GM12878 (cell line): ENCODE measurements around the gene SCN4A.

Experiments
- GABPA ChIP-seq: IDR thresholded peaks from 2 replicates; pipeline ENCODE4 v1.6.1; 2014; ENCODE audit warnings: antibody characterized with exemption, low read depth, mild to moderate bottlenecking, inconsistent platforms
- JUND ChIP-seq: IDR thresholded peaks from 2 replicates; pipeline ENCODE4 v1.6.1; 2012; ENCODE audit warnings: low read depth, mild to moderate bottlenecking, low read length, improper control_type of control experiment, moderate library complexity
- MXI1 ChIP-seq: fragments of 150-350 bp; IDR thresholded peaks from 2 replicates; pipeline ENCODE4 v1.6.1; 2011; ENCODE audit warnings: low read depth, mild to moderate bottlenecking, inconsistent platforms, low read length, improper control_type of control experiment
- NFIC ChIP-seq: IDR thresholded peaks from 2 replicates; pipeline ENCODE4 v1.6.1; 2012; ENCODE audit warnings: low read depth, mild to moderate bottlenecking, inconsistent platforms, low read length, moderate library complexity
- NR2C1 ChIP-seq: fragments of 450-650 bp; IDR thresholded peaks from 2 replicates; pipeline ENCODE4 v1.6.1; 2017; ENCODE audit warnings: antibody characterized with exemption, mild to moderate bottlenecking, moderate library complexity
- POLR2AphosphoS5 ChIP-seq: IDR thresholded peaks from 2 replicates; pipeline ENCODE4 v1.6.1; 2011; ENCODE audit warnings: mild to moderate bottlenecking, low read length, inconsistent platforms
- SMC3 ChIP-seq: IDR thresholded peaks from 2 replicates; pipeline ENCODE4 v1.6.1; 2011; ENCODE audit warnings: low read length, improper control_type of control experiment, borderline replicate concordance
- SUZ12 ChIP-seq: fragments of 200-600 bp; sonication (generic); IDR thresholded peaks from one replicate; pipeline ENCODE4 v1.6.1; 2018; ENCODE audit warnings: antibody characterized with exemption, mild to moderate bottlenecking; ENCODE audit not compliant: unreplicated experiment
- ZNF274 ChIP-seq: IDR thresholded peaks from one replicate; pipeline ENCODE4 v1.8.0; 2011; ENCODE audit not compliant: insufficient read length, insufficient read depth
- TF ChIP-seq, protein P1 (sequence below), 3 experiments: IDR thresholded peaks in 2 of 3; conservative IDR thresholded peaks in 1 of 3; 2 replicates each; pipeline ENCODE4 v1.5.1; 2011; ENCODE audit warnings: low read depth in 3 of 3, low read length in 3 of 3, mild to moderate bottlenecking in 3 of 3, control low read depth in 2 of 3, moderate library complexity in 2 of 3, inconsistent platforms in 1 of 3, mixed read lengths in 1 of 3; ENCODE audit not compliant: control insufficient read depth in 2 of 3, insufficient read depth in 1 of 3; ENCODE audit errors: extremely low read depth in 1 of 3
- TF ChIP-seq, protein P2 (sequence below): IDR thresholded peaks from 2 replicates; pipeline ENCODE4 v1.6.1; 2011; ENCODE audit warnings: low read depth, low read length, improper control_type of control experiment, borderline replicate concordance
- TF ChIP-seq, protein P3 (sequence below): IDR thresholded peaks from 2 replicates; pipeline ENCODE4 v1.6.1; 2012; ENCODE audit warnings: low read depth, low read length, improper control_type of control experiment

DNA sequence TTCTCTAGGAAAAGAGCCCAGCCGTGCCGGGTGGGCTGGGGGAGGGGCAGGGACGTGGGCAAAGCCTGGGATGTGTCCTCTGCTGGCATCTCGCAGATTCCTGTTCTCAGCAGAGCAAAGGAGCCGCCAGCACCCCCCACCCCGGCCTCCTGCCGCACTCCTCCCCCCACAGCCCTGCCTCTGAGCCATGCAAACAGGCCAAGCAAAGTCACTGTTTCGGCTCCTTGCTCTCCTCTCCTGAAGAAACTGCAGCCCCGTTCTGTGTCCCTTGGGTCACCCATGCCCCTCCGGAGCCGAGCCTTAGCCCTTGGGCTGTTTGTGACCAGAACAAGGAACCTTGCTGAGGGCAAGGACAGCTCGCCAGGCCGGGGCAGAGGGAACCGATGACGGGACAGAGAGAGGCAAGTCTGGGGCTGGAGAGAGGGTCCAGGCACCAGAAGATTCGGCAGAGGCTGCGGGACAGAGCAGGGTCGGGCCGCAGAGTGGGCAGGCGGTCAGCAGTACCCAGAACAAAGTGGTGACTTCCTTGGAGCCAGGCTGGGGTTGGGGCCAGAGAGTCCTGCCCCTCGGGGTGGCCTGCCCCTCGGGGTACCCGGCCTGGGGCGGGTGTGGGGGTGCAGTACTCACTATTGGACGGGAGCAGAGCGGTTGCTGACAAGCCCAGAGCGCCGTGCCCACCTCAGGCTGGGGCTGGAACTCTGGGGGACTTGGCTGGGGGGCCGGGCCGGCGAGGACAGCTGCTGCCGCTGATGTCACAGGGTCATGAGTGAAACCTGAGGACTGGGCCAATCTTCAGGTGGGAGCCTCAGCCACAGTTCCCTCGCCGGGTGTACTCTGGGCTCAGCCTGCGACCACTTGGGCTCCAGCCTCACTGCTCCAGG is 16.3 kb upstream of the SCN4A start:
- no peak for TF ChIP-seq MXI1
- TF ChIP-seq JUND, result no peak
- TF ChIP-seq, protein P1, sequence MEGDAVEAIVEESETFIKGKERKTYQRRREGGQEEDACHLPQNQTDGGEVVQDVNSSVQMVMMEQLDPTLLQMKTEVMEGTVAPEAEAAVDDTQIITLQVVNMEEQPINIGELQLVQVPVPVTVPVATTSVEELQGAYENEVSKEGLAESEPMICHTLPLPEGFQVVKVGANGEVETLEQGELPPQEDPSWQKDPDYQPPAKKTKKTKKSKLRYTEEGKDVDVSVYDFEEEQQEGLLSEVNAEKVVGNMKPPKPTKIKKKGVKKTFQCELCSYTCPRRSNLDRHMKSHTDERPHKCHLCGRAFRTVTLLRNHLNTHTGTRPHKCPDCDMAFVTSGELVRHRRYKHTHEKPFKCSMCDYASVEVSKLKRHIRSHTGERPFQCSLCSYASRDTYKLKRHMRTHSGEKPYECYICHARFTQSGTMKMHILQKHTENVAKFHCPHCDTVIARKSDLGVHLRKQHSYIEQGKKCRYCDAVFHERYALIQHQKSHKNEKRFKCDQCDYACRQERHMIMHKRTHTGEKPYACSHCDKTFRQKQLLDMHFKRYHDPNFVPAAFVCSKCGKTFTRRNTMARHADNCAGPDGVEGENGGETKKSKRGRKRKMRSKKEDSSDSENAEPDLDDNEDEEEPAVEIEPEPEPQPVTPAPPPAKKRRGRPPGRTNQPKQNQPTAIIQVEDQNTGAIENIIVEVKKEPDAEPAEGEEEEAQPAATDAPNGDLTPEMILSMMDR (IDR thresholded peaks at IDR 0.05 in 2 of 3, conservative IDR thresholded peaks at IDR 0.05 in 1 of 3; ENCODE audit: control insufficient read depth in 2 of 3, extremely low read depth in 1 of 3, insufficient read depth in 1 of 3, low read depth in 3 of 3, low read length in 3 of 3), result no peak
- TF ChIP-seq, protein P2, sequence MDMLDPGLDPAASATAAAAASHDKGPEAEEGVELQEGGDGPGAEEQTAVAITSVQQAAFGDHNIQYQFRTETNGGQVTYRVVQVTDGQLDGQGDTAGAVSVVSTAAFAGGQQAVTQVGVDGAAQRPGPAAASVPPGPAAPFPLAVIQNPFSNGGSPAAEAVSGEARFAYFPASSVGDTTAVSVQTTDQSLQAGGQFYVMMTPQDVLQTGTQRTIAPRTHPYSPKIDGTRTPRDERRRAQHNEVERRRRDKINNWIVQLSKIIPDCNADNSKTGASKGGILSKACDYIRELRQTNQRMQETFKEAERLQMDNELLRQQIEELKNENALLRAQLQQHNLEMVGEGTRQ, result no peak
- TF ChIP-seq, protein P3, sequence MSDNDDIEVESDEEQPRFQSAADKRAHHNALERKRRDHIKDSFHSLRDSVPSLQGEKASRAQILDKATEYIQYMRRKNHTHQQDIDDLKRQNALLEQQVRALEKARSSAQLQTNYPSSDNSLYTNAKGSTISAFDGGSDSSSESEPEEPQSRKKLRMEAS, result no peak
- no peak for TF ChIP-seq SMC3
- no peak for TF ChIP-seq ZNF274
- TF ChIP-seq GABPA, result no peak
- TF ChIP-seq POLR2AphosphoS5, result no peak
- no peak for TF ChIP-seq NFIC
- no peak for TF ChIP-seq NR2C1
- no peak for TF ChIP-seq SUZ12
